Neuronal stem cell (in vitro differentiated cells): ENCODE data around the gene ADAM19.

Experiments
- DNase-seq: peaks from one replicate; pipeline ENCODE4 v3.0.0-alpha.2; 2013; ENCODE audit warnings: low spot score
- H2AFZ ChIP-seq: one replicate; pipeline ENCODE4 v1.6.1; 2013; ENCODE audit warnings: mild to moderate bottlenecking, low read length, inconsistent platforms
- H2AK5ac ChIP-seq: 2 replicates; pipeline ENCODE4 v1.6.1; 2013; ENCODE audit warnings: low read depth, mild to moderate bottlenecking, inconsistent platforms, low read length, moderate library complexity, mixed read lengths
- H2BK120ac ChIP-seq: 2 replicates; pipeline ENCODE4 v1.6.1; 2013; ENCODE audit warnings: low read depth, mild to moderate bottlenecking, inconsistent platforms, low read length, moderate library complexity, mixed read lengths
- H2BK12ac ChIP-seq: one replicate; pipeline ENCODE4 v1.6.1; 2013; ENCODE audit warnings: low read length, inconsistent platforms
- H2BK15ac ChIP-seq: 2 replicates; pipeline ENCODE4 v1.6.1; 2013; ENCODE audit warnings: mild to moderate bottlenecking, low read length, inconsistent platforms, mixed read lengths
- H2BK5ac ChIP-seq: one replicate; pipeline ENCODE4 v1.6.1; 2013; ENCODE audit warnings: inconsistent platforms, mild to moderate bottlenecking, low read length, moderate library complexity
- H3K14ac ChIP-seq: one replicate; pipeline ENCODE4 v1.6.1; 2013; ENCODE audit warnings: low read length, inconsistent platforms
- H3K18ac ChIP-seq: 2 replicates; pipeline ENCODE4 v1.6.1; 2013; ENCODE audit warnings: low read length, inconsistent platforms
- H3K23ac ChIP-seq: 2 replicates; pipeline ENCODE4 v1.6.1; 2013; ENCODE audit warnings: low read depth, mild to moderate bottlenecking, mixed read lengths, low read length, inconsistent platforms; ENCODE audit not compliant: poor library complexity
- H3K27ac ChIP-seq: replicated peaks from 3 replicates; pipeline ENCODE4 v1.5.1; 2013; ENCODE audit warnings: low read length, inconsistent platforms
- H3K27me3 ChIP-seq, 3 experiments: 2 replicates each; pipeline ENCODE4 v1.6.1; 2013; ENCODE audit warnings: low read length in 3 of 3, mild to moderate bottlenecking in 2 of 3, inconsistent platforms in 1 of 3, low read depth in 1 of 3, mixed read lengths in 1 of 3, moderate library complexity in 1 of 3; ENCODE audit not compliant: control insufficient read depth in 3 of 3, insufficient read depth in 3 of 3
- H3K36me3 ChIP-seq, 2 donors: replicated peaks in 1 of 2; 2 replicates each; pipeline ENCODE4 v1.6.1; 2013; ENCODE audit warnings: low read length in 2 of 2; ENCODE audit not compliant: control insufficient read depth in 2 of 2, insufficient read depth in 2 of 2
- H3K4ac ChIP-seq: 2 replicates; pipeline ENCODE4 v1.6.1; 2013; ENCODE audit warnings: inconsistent platforms, mild to moderate bottlenecking, low read length, moderate library complexity
- H3K4me1 ChIP-seq, 2 donors: 1 replicate in 1 of 2; 2 replicates in 1 of 2; pipeline ENCODE4 v1.6.1; 2013; ENCODE audit warnings: low read length in 2 of 2, low read depth in 1 of 2; ENCODE audit not compliant: control insufficient read depth in 2 of 2, insufficient read depth in 1 of 2
- H3K4me2 ChIP-seq: one replicate; pipeline ENCODE4 v1.6.1; 2013; ENCODE audit warnings: mild to moderate bottlenecking, low read length, inconsistent platforms; ENCODE audit not compliant: insufficient read depth, poor library complexity, severe bottlenecking
- H3K4me3 ChIP-seq, 2 donors: 2 replicates each; pipeline ENCODE4 v1.5.1; 2013; ENCODE audit warnings: low read length in 2 of 2, mild to moderate bottlenecking in 2 of 2, inconsistent platforms in 1 of 2, moderate library complexity in 1 of 2
- H3K79me1 ChIP-seq: one replicate; pipeline ENCODE4 v1.6.1; 2013; ENCODE audit warnings: low read depth, mild to moderate bottlenecking, inconsistent platforms, low read length, moderate library complexity
- H3K9ac ChIP-seq: one replicate; pipeline ENCODE4 v1.6.1; 2013; ENCODE audit warnings: mild to moderate bottlenecking, low read depth, low read length, inconsistent platforms; ENCODE audit not compliant: poor library complexity
- H3K9me3 ChIP-seq, 2 donors: replicated peaks in 1 of 2; 2 replicates each; pipeline versions ENCODE3 to v1.6.1; 2013; ENCODE audit warnings: low read length in 2 of 2, mild to moderate bottlenecking in 2 of 2, inconsistent platforms in 1 of 2, low read depth in 1 of 2, mixed read lengths in 1 of 2, moderate library complexity in 1 of 2; ENCODE audit not compliant: control insufficient read depth in 2 of 2, insufficient read depth in 1 of 2
- H4K8ac ChIP-seq: one replicate; pipeline ENCODE4 v1.6.1; 2013; ENCODE audit warnings: low read depth, mild to moderate bottlenecking, inconsistent platforms, low read length, moderate library complexity
- H4K91ac ChIP-seq: one replicate; pipeline ENCODE4 v1.6.1; 2013; ENCODE audit warnings: low read length, low read depth, mild to moderate bottlenecking, inconsistent platforms; ENCODE audit not compliant: poor library complexity
- WGBS, 2 donors: extraction: QIAGEN DNeasy Blood & Tissue Kit; methylation state at CpG; one replicate each; pipeline ENCODE4 v1.1.7; 2013; ENCODE audit warnings: missing lambda C conversion rate in 2 of 2, mixed read lengths in 1 of 2; ENCODE audit not compliant: insufficient read length in 2 of 2, insufficient replicate concordance in 1 of 2; ENCODE audit errors: extremely low coverage in 2 of 2; 5-methylcytosine and 5-hydroxymethylcytosine counted together

Gene ADAM19

GRCh38 chr5:157476702-157477408 lies 98.7 kb downstream of the ADAM19 start:
- WGBS, 2 donors, result no CpG with 5 or more reads among the region's 7 CpGs
- Histone ChIP-seq H2BK5ac (no peak overlapping the region), H2BK15ac (no peak overlapping the region), H2BK120ac (no peak overlapping the region), H3K36me3 (peaks cover 4 to 8% of the 10 kb centered on the region in 2 donors), H3K9ac (no peak overlapping the region), H3K79me1 (no peaks in the 10 kb centered on the region), H3K4ac (no peak overlapping the region), H3K4me1 (peaks cover 0 to 2% of the 10 kb centered on the region in 2 donors), H2BK12ac (no peak overlapping the region), H3K4me3 (no peak overlapping the region), H3K18ac (no peak overlapping the region), H3K9me3 (peaks cover 0 to 2% of the 10 kb centered on the region in 2 donors), H4K91ac (no peak overlapping the region), H2AK5ac (no peak overlapping the region), H3K14ac (no peak overlapping the region), H3K23ac (no peak overlapping the region), H3K4me2 (no peak overlapping the region), H2AFZ (no peak overlapping the region), H3K27me3 (no peaks in the 10 kb centered on the region), H4K8ac (no peak overlapping the region), H3K27ac (no peak overlapping the region)
- peak; percentile 56 for DNase-seq

DNA sequence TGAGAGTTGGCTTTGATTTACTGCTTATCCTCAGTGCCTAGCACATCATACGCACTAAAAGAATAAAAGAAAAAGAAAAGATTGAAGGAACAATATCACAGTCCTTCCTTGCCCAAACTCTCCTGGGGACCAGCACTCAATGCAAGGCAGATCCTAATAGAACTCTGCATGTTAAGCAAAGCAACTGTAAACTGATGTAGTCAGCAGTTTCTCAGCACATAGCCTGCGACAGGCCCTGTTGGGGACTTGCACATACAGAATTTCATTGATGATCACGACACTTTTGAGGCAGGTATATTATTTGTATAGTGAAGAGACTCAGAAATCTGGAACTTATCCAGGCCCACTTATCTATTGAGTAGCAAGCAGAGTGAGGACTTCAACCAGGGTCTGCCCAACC lies 100.1 kb downstream of the ADAM19 start:
- H2AK5ac ChIP-seq, result no peak overlapping the region
- no peak overlapping the region for H3K23ac ChIP-seq
- H3K27me3 ChIP-seq, result no peaks in the 10 kb centered on the region
- no peak overlapping the region for H3K18ac ChIP-seq
- H3K4me3 ChIP-seq, result no peak overlapping the region
- no peak overlapping the region for H2BK5ac ChIP-seq
- H2BK15ac ChIP-seq, result no peak overlapping the region
- no peak overlapping the region for H2BK120ac ChIP-seq
- no peak overlapping the region for H3K27ac ChIP-seq
- H3K4me2 ChIP-seq, result no peak overlapping the region
- H3K36me3 ChIP-seq, result peaks cover 0 to under 1% of the 10 kb centered on the region in 2 donors
- H3K9ac ChIP-seq, result no peak overlapping the region
- no peak overlapping the region for H2BK12ac ChIP-seq
- DNase-seq, result no peak
- H3K4ac ChIP-seq, result no peak overlapping the region
- no peak overlapping the region for H2AFZ ChIP-seq
- H4K8ac ChIP-seq, result no peak overlapping the region
- H3K4me1 ChIP-seq, result peaks cover 0 to 2% of the 10 kb centered on the region in 2 donors
- H3K79me1 ChIP-seq, result no peaks in the 10 kb centered on the region
- H4K91ac ChIP-seq, result no peak overlapping the region
- H3K9me3 ChIP-seq, result peaks cover 0 to under 1% of the 10 kb centered on the region in 2 donors
- no CpG with 5 or more reads among the region's 3 CpGs for WGBS, 2 donors
- no peak overlapping the region for H3K14ac ChIP-seq

- Histone ChIP-seq H3K4ac (no peak overlapping the region), H3K79me1 (no peaks in the 10 kb centered on the region), H2AK5ac (no peak overlapping the region), H3K14ac (no peak overlapping the region), H3K4me3 (no peak overlapping the region), H3K9me3 (no peaks in the 10 kb centered on the region), H3K27ac (no peak overlapping the region), H3K4me1 (peaks cover 0 to 2% of the 10 kb centered on the region in 2 donors), H4K91ac (no peak overlapping the region), H4K8ac (no peak overlapping the region), H3K23ac (no peak overlapping the region), H2BK12ac (no peak overlapping the region), H2BK15ac (no peak overlapping the region), H2BK120ac (no peak overlapping the region), H2AFZ (no peak overlapping the region), H3K27me3 (no peaks in the 10 kb centered on the region), H3K18ac (no peak overlapping the region), H3K9ac (no peak overlapping the region), H3K36me3 (no peaks in the 10 kb centered on the region), H3K4me2 (no peak overlapping the region), H2BK5ac (no peak overlapping the region)
- DNase-seq, result no peak
- whole genome bisulfite sequencing, 2 donors, result no CpG with 5 or more reads among the region's 7 CpGs
Observed at GRCh38 chr5:157473383-157474320, 101.9 kb downstream of the ADAM19 start.

GRCh38 chr5:157471709-157472108 lies 103.9 kb downstream of the ADAM19 start:
- no peak overlapping the region for H2BK15ac ChIP-seq
- H3K4ac ChIP-seq, result no peak overlapping the region

More at GRCh38 chr5:157471709-157472108, 103.9 kb downstream of the ADAM19 start:
- Histone ChIP-seq H3K9me3 (no peaks in the 10 kb centered on the region), H2AFZ (no peak overlapping the region), H2BK120ac (no peak overlapping the region), H3K27me3 (no peaks in the 10 kb centered on the region), H2BK5ac (no peak overlapping the region), H3K4me2 (no peak overlapping the region), H3K36me3 (no peaks in the 10 kb centered on the region), H3K27ac (no peak overlapping the region), H3K9ac (no peak overlapping the region), H3K4me1 (peaks cover 0 to 2% of the 10 kb centered on the region in 2 donors), H3K23ac (no peak overlapping the region), H4K8ac (no peak overlapping the region), H3K4me3 (no peak overlapping the region), H2AK5ac (no peak overlapping the region), H2BK12ac (no peak overlapping the region), H3K79me1 (no peaks in the 10 kb centered on the region), H3K14ac (no peak overlapping the region), H4K91ac (no peak overlapping the region), H3K18ac (no peak overlapping the region)
- DNase-seq, result no peak
- WGBS, 2 donors, result no CpG with 5 or more reads among the region's 1 CpG
